Activated CD4-positive, alpha-beta T cell treated with anti-CD3 and anti-CD28 coated beads, Interleukin-2, amount 50 U/mL, for 4 hours (primary cell): ENCODE measurements around the gene FNIP1.
"Not testable (repeated sequence)": the region's sequence is repeated elsewhere in the genome, so short reads cannot be mapped to it uniquely, and the experiment has no call there.

Experiments
- DNase-seq, 2 experiments: peaks; one replicate each; pipeline ENCODE4 v3.0.0-alpha.2; 2020

Gene FNIP1

GRCh38 chr5:131786900-131787692 is 9.7 kb downstream of the FNIP1 start:
- no peak for DNase-seq

GRCh38 chr5:131786036-131786435 is 10.8 kb downstream of the FNIP1 start:
- DNase-seq = no peak

- DNase-seq = no peak
Observed at GRCh38 chr5:131783874-131784273, 12.9 kb downstream of the FNIP1 start.

GRCh38 chr5:131783357-131783756 is 13.5 kb downstream of the FNIP1 start:
- no peak for DNase-seq

- DNase-seq = no peak
Observed at GRCh38 chr5:131782717-131783116, 14.1 kb downstream of the FNIP1 start.

GRCh38 chr5:131778141-131778540 is 18.7 kb downstream of the FNIP1 start:
- DNase-seq = not testable (repeated sequence)

GRCh38 chr5:131776450-131776849 is 20.4 kb downstream of the FNIP1 start:
- no peak for DNase-seq

GRCh38 chr5:131774652-131775367 is 22.0 kb downstream of the FNIP1 start:
- DNase-seq = no peak

GRCh38 chr5:131773805-131774204 is 23.0 kb downstream of the FNIP1 start:
- DNase-seq = no peak

GRCh38 chr5:131771692-131772091 is 25.1 kb downstream of the FNIP1 start:
- no peak for DNase-seq

- no peak for DNase-seq
Observed at GRCh38 chr5:131769961-131770360, 26.9 kb downstream of the FNIP1 start.

GRCh38 chr5:131769336-131769735 is 27.5 kb downstream of the FNIP1 start:
- no peak for DNase-seq

- DNase-seq = no peak
Observed at GRCh38 chr5:131767891-131768290, 28.9 kb downstream of the FNIP1 start.

GRCh38 chr5:131766689-131767088 is 30.1 kb downstream of the FNIP1 start:
- DNase-seq = no peak

- no peak for DNase-seq
Observed at GRCh38 chr5:131765261-131765660, 31.6 kb downstream of the FNIP1 start.

GRCh38 chr5:131763968-131764367 is 32.8 kb downstream of the FNIP1 start:
- no peak for DNase-seq

GRCh38 chr5:131760793-131761192 is 36.0 kb downstream of the FNIP1 start:
- DNase-seq = no peak

GRCh38 chr5:131759704-131760103 is 37.1 kb downstream of the FNIP1 start:
- DNase-seq = no peak

GRCh38 chr5:131758520-131758900 is 38.3 kb downstream of the FNIP1 start:
- DNase-seq = no peak

GRCh38 chr5:131757830-131758519 is 38.8 kb downstream of the FNIP1 start:
- no peak for DNase-seq

- DNase-seq = no peak
Observed at GRCh38 chr5:131756942-131757341, 39.9 kb downstream of the FNIP1 start.

- no peak for DNase-seq
Observed at GRCh38 chr5:131754363-131754762, 42.5 kb downstream of the FNIP1 start.

- no peak for DNase-seq
Observed at GRCh38 chr5:131751506-131751905, 45.3 kb downstream of the FNIP1 start.
